ENCODE measurements around the gene MOSPD3. TPM values are rescaled to one million over a fixed set of nuclear protein-coding genes. Genes with fewer than 3 reads are reported as not detected.
A peak's percentile ranks its signal among the peaks of the same experiment; 100 is the strongest.

MOSPD3 gene
- polyA plus RNA-seq, 4 donors = 26.5 to 35.2 (median 28.1) TPM

- DNase-seq (ENCODE audit: low read depth in 4 of 4, low spot score in 3 of 4) = no peak
These were observed 37.1 kb upstream of the MOSPD3 start for GRCh38 chr7:100575206-100575631.

DNA sequence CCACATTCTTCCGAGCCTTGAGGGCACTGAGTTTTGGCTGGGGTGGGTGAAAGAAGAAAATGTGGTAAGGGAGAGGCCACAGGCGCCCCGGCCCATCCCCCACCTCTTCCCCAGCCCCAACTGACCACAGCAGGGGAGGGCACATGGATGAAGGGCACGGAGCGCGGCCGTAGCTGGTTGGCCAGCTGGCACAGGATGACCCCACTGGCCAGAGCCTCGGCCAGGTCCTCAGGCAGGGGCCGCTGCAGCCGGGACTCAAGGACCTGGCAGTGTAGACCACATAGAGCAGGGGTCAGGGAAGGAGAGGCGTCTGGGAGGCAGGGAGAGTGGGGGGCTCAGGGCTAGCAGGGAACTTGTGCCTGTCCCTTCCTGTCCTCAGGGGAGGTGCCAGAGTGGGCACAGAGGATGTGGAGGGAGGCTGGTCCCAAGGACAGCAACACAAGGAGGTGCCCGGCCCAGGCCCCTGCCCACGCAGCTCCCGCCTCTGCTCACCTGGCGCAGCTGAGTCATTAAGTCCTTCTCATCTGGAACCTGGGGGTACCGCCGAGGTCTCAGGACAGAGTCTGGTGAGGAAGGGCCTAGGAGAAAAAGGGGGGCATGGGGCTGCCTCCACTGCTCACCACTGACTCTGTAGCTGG, 36.5 kb upstream of the MOSPD3 start:
- DNase-seq (ENCODE audit: low read depth in 4 of 4, low spot score in 3 of 4) = no peak

GRCh38 chr7:100576384-100576993, 35.9 kb upstream of the MOSPD3 start:
- DNase-seq (ENCODE audit: low read depth in 4 of 4, low spot score in 3 of 4) = no peak

- no peak for DNase-seq (ENCODE audit: low read depth in 4 of 4, low spot score in 3 of 4)
These were observed 35.2 kb upstream of the MOSPD3 start for GRCh38 chr7:100577103-100577502.

- DNase-seq (ENCODE audit: low read depth in 4 of 4, low spot score in 3 of 4) = no peak
These were observed 34.8 kb upstream of the MOSPD3 start for GRCh38 chr7:100577507-100577906.

DNA sequence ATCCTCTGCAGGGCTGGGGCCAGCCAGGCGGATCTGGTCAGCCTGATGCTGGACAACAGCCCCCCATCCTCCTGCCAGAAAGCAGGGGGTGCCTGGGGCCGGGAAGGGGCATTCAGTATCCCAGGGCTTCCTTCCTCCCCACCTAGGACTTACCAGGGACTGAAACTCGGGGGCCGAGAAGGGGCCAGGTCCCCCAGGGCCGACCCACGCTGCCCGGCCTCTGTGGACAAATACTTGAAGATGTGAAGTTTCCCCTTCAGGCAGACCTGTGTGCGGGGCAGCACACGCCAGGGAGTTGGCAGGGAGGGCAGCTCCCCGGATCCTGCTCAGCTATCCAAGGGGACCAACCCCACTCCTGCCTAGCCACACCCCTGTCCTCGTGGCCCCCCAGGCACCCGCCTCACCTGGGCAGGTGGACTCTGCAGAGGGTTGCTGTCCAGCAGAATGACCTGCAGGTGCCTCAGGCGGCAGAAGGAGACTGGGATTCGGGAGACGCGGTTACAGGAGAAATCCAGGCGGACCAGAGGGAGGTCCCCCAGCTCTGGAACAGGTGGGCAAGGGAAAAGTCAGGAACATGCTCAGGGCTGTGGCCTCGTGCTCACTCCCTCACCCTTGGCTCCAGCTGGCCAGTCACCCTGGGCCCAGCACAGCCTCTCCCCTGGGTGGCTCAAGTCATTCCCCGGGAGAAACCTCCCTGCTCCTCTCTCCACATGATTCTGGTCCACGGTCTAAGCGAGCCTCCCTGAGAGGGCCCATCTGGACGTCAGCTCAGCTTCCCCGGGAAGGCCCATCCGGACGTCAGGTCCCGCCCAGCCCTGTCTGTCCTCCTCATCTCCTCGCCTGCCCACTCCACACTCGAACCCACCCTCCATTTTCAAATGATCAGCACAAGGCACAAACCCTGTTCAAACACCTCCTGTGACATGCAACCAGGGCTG, 33.8 kb upstream of the MOSPD3 start:
- no peak for DNase-seq (ENCODE audit: low read depth in 4 of 4, low spot score in 3 of 4)

DNA sequence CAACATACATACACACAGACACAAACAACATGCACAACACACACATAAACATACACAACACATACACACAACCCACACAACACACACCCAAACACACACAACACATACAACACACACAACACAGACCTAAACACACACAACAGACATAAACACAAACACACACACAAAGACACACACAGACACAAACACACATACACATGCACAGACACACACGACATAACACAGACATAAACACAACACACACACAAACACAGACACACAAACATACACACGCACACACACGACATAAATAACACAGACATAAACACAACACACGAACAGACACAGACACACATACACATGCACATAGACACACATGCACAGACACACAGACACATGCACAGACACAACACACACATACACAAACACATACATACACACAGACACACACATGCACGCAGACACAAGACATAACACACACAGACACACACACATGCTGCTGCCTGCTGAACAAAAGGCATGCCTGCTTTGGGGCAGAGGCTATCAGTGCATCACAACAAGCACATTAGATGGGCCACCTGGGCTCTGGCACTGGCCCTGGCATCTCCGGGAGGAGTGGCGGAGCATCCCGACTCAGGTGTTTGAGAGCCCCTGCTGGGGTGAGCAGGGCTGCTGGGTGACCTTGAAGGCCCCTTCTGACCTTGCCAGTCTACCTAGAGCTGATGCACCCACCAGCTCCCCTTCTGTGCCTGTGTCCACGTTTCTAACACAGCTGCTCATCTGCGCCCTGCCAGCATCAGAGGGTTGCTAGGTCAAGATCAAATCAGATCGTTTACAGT, 31.7 kb upstream of the MOSPD3 start:
- DNase-seq (ENCODE audit: low read depth in 4 of 4, low spot score in 3 of 4) = no peak

- no peak for DNase-seq (ENCODE audit: low read depth in 4 of 4, low spot score in 3 of 4)
These were observed 30.2 kb upstream of the MOSPD3 start for GRCh38 chr7:100582041-100582579.

GRCh38 chr7:100582650-100583049, 29.7 kb upstream of the MOSPD3 start:
- no peak for DNase-seq (ENCODE audit: low read depth in 4 of 4, low spot score in 3 of 4)

DNA sequence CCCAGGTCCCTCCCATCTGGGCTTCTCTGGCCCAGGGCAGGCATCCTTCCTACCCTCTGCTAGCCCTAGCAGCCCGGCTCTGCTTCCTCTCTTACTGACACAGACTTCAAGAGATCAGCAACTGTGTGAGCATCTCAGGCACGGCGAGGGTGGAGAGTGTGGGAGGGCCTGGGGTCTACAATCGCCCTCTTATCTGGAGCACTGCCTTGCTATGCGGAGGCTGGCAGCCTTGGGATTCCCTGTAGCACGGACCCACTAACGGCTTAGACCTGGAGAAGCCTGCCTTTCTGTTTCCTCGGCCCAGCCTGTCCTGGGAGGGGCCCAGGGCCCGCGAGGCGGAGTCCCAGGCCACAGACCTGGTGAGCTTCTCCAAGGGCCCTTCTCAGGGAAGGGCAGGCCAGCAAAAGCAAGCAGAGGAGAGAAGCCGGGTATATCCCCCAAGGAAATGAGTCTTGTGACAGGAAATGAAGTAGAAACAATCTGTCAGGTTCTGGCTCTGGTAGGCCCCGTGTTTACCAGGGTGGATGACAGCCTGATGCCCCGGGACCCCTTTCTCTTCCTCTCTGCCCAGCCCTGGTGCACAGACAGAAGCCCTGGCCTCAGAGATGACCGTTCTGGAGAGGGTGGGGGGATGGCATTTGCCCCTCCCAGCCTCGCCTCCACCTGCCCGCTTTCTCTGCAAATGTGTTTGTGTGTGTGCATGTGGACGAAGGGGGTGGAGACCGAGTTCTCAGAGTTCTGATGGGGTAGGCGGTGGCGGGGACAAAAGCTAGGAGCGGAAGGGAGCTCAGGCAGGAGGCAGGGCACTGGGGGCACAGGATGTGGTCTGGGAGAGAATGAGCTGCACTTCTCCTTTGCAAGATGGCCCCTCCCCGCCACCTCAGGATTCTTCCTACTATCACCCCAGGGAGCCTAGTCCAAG, 28.9 kb upstream of the MOSPD3 start:
- no peak for DNase-seq (ENCODE audit: low read depth in 4 of 4, low spot score in 3 of 4)

- DNase-seq (ENCODE audit: low read depth in 4 of 4, low spot score in 3 of 4) = no peak
These were observed 28.2 kb upstream of the MOSPD3 start for GRCh38 chr7:100584054-100584682.

DNA sequence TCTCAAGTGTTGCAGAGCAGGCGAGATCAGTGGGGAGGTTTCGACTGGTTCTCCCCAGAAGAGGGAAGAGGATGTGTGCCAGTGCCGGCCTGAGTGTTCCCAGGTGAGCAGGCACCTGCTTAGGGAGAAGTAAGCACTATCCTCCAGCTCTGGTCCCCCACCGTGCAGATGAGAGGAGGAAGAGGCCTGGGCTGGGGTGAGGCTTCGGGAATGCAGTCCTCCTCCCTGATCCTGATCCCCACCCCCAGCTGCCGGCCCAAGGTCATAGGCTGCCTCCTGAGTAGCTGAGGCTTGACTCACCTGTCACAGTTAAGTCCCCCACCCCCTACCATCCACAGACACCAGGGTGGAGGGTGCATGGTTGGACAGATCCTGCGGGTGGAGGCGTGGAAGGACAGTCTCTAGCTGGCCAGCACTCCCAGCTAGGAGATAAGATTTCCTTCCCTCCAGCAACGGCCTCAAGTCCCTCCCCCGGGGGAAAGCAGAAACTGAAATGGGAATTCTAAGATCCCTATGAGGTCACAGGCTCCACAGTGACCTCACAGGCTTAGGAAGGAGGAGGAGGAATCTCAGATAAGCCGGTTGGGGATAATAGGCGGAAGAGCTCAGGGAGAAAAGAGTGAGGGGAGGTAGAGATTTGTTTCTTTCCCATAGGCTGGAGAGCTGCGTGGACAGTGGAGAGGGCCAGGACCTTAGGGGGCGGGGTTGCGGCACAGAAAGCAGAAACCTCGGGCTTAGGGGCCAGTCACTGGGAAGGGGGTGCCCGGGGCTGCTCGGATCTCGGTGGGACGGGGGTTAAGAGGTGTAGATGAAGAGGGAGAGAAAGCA, 27.4 kb upstream of the MOSPD3 start:
- no peak for DNase-seq (ENCODE audit: low read depth in 4 of 4, low spot score in 3 of 4)

DNA sequence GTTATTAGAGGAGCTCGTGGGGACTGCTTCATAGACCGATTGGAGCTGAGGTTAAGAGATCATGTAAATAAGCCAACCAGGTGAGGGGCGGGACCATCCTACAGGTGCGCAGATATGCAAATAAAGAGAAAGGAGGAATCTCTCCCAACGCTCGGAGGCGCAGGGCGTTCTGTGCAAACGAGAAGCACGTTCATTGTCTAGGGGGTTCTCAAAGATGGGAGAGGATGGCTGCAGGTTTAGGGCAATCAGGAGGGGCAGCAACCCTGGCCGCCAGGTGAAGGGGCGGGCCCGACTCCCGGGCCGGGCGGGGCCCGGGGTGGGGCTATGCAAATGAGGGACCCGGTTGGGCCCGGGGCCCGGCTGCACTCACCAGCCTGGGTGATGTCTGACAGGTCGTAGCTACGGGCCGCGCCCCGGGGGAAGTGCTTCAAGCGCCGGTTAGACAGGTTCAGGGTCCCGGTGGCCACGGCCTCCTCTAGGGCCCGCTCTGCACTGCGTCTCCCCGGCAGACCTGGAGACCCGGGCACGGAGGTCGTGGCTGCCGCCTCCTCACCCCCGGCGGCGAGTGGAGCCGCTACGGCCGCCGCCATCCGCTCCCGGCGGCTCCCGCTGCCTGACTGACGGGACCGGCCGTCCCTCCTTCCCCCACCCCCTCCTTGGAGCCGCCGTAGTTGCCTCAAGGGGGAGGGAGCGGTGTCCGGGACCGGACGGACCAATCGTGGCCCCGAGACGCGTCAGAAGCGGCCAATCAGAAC, 26.7 kb upstream of the MOSPD3 start, which contains the start of gene LRCH4:
Gene LRCH4, minus strand, starts transcription at position 619 of the 755 bp plus-strand sequence. Its CDS starts 29 bp downstream, at position 590.
- no peak for DNase-seq (ENCODE audit: low read depth in 4 of 4, low spot score in 3 of 4)

DNA sequence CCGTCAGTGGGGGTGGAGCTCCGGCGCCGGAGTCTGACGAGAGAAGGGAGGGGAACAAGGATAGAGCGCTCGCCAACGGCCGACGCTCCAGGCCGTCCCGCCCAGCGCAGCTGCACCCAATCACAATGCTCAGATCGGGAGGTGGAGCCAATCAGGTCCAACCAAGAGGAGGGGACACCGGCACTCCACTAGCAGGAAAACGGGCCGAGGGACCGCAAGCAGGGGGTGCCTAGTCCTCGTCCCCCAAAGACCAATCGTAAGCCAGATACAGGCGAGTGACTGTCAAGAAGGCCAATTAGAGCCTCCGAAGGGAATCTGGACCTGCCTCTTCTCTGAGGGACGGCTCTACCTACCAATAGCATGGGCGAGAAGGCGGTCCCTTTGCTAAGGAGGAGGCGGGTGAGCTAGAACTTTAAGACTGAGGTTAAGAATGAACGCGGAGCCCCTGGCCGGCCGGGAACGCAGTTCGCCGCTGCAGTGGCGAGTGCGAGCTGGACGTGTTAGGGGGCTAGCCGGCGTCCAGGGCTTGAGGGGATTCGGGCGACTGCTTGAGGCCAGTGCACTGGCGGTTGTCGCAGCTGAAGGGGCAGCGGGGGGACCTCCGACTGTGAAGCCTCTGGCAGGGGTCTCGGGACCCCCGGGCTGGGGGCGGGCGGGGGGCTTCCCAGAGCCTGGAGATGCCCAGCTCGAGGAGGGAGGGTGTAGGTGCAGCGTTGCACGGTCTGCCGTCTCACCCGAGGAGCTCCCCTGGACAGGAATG, 25.9 kb upstream of the MOSPD3 start, which contains the start of gene FBXO24:
Gene FBXO24, plus strand, starts transcription at position 63 of the 760 bp plus-strand sequence. Its CDS starts 298 bp downstream, at position 361.
- peak; percentile 98 to 100 (median 99) for DNase-seq (ENCODE audit: low read depth in 4 of 4, low spot score in 3 of 4)

DNA sequence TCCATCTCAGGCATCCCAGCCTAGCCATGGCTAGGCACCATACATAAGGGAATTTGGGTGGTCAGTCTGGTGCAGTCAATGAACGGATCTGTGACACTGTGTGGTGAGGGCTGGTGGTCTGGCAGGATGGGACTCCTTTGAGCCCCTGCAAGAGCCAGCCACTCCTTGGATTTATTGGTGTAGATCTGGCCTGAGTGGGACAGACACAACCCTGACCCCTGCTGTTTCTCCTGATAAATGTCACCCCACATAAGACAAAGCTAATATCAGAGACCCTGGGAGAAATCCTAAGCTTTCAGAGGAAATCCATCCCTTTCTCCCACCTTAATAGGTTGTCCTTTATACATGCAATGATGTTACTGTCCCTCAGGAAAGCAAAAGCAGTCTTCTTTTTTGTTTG, 23.9 kb upstream of the MOSPD3 start:
- no peak for DNase-seq (ENCODE audit: low read depth in 4 of 4, low spot score in 3 of 4)

DNA sequence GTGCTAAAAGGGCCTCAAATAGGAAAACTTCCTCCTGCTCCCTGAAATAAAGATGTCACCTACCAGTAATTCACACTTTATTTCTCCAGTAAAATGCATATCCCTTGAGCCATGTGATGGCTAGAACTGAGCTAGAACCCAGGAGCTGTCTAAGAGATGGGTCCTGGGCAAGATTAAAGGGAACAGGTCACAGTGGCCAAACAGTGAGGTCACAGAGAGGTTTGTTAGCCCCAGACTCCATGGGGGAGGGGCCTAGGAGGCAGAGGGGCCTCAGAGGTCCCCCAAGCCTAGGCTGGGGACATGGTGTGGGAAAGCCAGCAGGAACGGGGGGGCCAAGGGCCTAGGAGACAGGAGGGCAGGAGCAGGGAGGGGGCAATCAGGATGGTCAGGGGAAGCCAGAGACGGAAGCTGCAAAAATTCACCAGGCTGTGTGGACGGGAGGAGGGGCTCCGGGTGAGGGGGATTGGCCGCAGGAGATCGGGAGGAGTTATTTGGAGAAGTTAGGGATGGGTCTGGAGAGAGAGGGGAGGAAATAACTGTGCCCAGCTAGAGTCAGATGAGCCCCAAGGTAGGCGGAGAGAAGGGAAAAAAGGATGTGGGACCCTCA, 22.9 kb upstream of the MOSPD3 start:
- DNase-seq (ENCODE audit: low read depth in 4 of 4, low spot score in 3 of 4) = no peak
